GM12873 (cell line): ENCODE measurements around the gene SLIT2.

Source experiments
- CTCF ChIP-seq: IDR thresholded peaks from 2 replicates; pipeline ENCODE4 v1.5.1; 2012; ENCODE audit warnings: low read depth, mild to moderate bottlenecking, moderate library complexity, low read length, control low read depth; ENCODE audit not compliant: insufficient read depth; ENCODE audit errors: missing control alignments

The SLIT2 gene

GRCh38 chr4:20278195-20278594 is 26.5 kb downstream of the SLIT2 start:
- no peak for TF ChIP-seq CTCF

GRCh38 chr4:20279381-20279780 is 27.7 kb downstream of the SLIT2 start:
- no peak for TF ChIP-seq CTCF

- no peak for TF ChIP-seq CTCF
Observed at GRCh38 chr4:20281453-20281852, 29.7 kb downstream of the SLIT2 start.

GRCh38 chr4:20283039-20283438 is 31.3 kb downstream of the SLIT2 start:
- TF ChIP-seq CTCF, result no peak

- no peak for TF ChIP-seq CTCF
Observed at GRCh38 chr4:20284990-20285389, 33.3 kb downstream of the SLIT2 start.

GRCh38 chr4:20287246-20287645 is 35.5 kb downstream of the SLIT2 start:
- TF ChIP-seq CTCF, result no peak

GRCh38 chr4:20288047-20288650 is 36.4 kb downstream of the SLIT2 start:
- TF ChIP-seq CTCF, result no peak
